Naive thymus-derived CD4-positive, alpha-beta T cell (primary cell): ENCODE measurements around the gene ITSN1. TPM values are rescaled to one million over a fixed set of nuclear protein-coding genes. Genes with fewer than 3 reads are reported as not detected.
"Not testable (repeated sequence)": the region's sequence is repeated elsewhere in the genome, so short reads cannot be mapped to it uniquely, and the experiment has no call there.

Source experiments
- ATAC-seq: fragments of 150-1000 bp; cut with Tn5 transposase; 2 replicates; pipeline ENCODE4 v1.10.0; 2021; ENCODE audit warnings: mild to moderate bottlenecking, moderate library complexity
- CTCF ChIA-PET: fragments of 350-600 bp; sonication (Branson Sonifier 250); formaldehyde crosslinking; loops from one replicate; lab custom pipeline; 2021; ENCODE audit warnings: antibody characterized with exemption; lab: Charles Lee
- POLR2A ChIA-PET: fragments of 350-600 bp; sonication (Branson Sonifier 250); formaldehyde crosslinking; loops from one replicate; lab custom pipeline; 2021; ENCODE audit warnings: antibody characterized with exemption, inconsistent platforms; lab: Charles Lee
- DNase-seq, 9 donors: peaks; one replicate each; pipeline versions ENCODE4 v3.0.0 to v3.0.0-alpha.2; 2020 to 2022; ENCODE audit warnings: mixed read lengths in 1 of 9
- H3K27ac ChIP-seq: one replicate; pipeline ENCODE4 v1.7.0; 2013; ENCODE audit warnings: mild to moderate bottlenecking, low read depth, low read length, moderate library complexity
- H3K27me3 ChIP-seq, 2 donors: one replicate each; pipeline ENCODE4 v1.7.0; 2013; ENCODE audit warnings: low read length in 2 of 2, mild to moderate bottlenecking in 2 of 2, moderate library complexity in 2 of 2; ENCODE audit not compliant: control insufficient read depth in 2 of 2, insufficient read depth in 2 of 2
- H3K36me3 ChIP-seq, 3 experiments: 1 replicate in 2 of 3; 2 replicates in 1 of 3; pipeline ENCODE4 v1.7.0; 2013; ENCODE audit warnings: low read length in 3 of 3, mild to moderate bottlenecking in 3 of 3, moderate library complexity in 1 of 3; ENCODE audit not compliant: insufficient read depth in 3 of 3, control insufficient read depth in 2 of 3
- H3K4me1 ChIP-seq, 2 donors: one replicate each; pipeline ENCODE4 v1.7.0; 2013; ENCODE audit warnings: low read length in 2 of 2, mild to moderate bottlenecking in 2 of 2, moderate library complexity in 1 of 2; ENCODE audit not compliant: control insufficient read depth in 2 of 2, insufficient read depth in 2 of 2
- H3K4me3 ChIP-seq: 2 replicates; pipeline ENCODE4 v1.7.0; 2013; ENCODE audit warnings: mild to moderate bottlenecking, low read length
- H3K9me3 ChIP-seq, 3 experiments: 1 replicate in 2 of 3; 2 replicates in 1 of 3; pipeline ENCODE4 v1.7.0; 2013; ENCODE audit warnings: low read length in 3 of 3; ENCODE audit not compliant: control insufficient read depth in 2 of 3
- H3K27ac Mint-ChIP-seq, 9 donors: one replicate each; pipeline ENCODE4 v1.8.0; 2020 to 2022; ENCODE audit warnings: mixed read lengths in 9 of 9, mild to moderate bottlenecking in 8 of 9, moderate library complexity in 5 of 9, inconsistent platforms in 2 of 9
- H3K27me3 Mint-ChIP-seq, 5 donors: one replicate each; pipeline ENCODE4 v1.8.0; 2021 to 2022; ENCODE audit warnings: mixed read lengths in 5 of 5, mild to moderate bottlenecking in 1 of 5
- H3K36me3 Mint-ChIP-seq, 5 donors: one replicate each; pipeline ENCODE4 v1.8.0; 2020 to 2022; ENCODE audit warnings: mixed read lengths in 5 of 5, mild to moderate bottlenecking in 3 of 5, inconsistent platforms in 1 of 5
- H3K4me1 Mint-ChIP-seq, 7 donors: one replicate each; pipeline ENCODE4 v1.8.0; 2020 to 2022; ENCODE audit warnings: mixed read lengths in 7 of 7, mild to moderate bottlenecking in 3 of 7, inconsistent platforms in 1 of 7
- H3K4me3 Mint-ChIP-seq, 10 donors: one replicate each; pipeline ENCODE4 v1.8.0; 2020 to 2022; ENCODE audit warnings: mild to moderate bottlenecking in 10 of 10, mixed read lengths in 10 of 10, moderate library complexity in 6 of 10, inconsistent platforms in 2 of 10
- H3K9me3 Mint-ChIP-seq, 11 donors: one replicate each; pipeline ENCODE4 v1.8.0; 2020 to 2022; ENCODE audit warnings: mixed read lengths in 11 of 11, mild to moderate bottlenecking in 4 of 11, inconsistent platforms in 1 of 11, moderate library complexity in 1 of 11
- intact Hi-C, 2 donors: fragments of 100-400 bp; cut with micrococcal nuclease; formaldehyde crosslinking; loops; one replicate each; pipeline ENCODE4 v1.15.1; 2023
- polyA plus RNA-seq, 2 donors: library from polyadenylated mRNA; unstranded; fragments of 300-500 nt; fragmentation: Illumina TruSeq; gene quantifications; one replicate each; pipeline ENCODE4 v1.2.3, GENCODE V29; 2021
- total RNA-seq, 6 experiments: library from RNA in 5 of 6; stranded (reverse) in 5 of 6; gene quantifications; 1 replicate in 5 of 6; 2 replicates in 1 of 6; pipeline ENCODE4 v1.2.3 and lab custom pipeline; 2021 to 2026

Gene ITSN1
- total and polyA plus RNA-seq, 7 experiments from 2014 or later = 1.2 to 8.6 (median 3.2) TPM

DNA sequence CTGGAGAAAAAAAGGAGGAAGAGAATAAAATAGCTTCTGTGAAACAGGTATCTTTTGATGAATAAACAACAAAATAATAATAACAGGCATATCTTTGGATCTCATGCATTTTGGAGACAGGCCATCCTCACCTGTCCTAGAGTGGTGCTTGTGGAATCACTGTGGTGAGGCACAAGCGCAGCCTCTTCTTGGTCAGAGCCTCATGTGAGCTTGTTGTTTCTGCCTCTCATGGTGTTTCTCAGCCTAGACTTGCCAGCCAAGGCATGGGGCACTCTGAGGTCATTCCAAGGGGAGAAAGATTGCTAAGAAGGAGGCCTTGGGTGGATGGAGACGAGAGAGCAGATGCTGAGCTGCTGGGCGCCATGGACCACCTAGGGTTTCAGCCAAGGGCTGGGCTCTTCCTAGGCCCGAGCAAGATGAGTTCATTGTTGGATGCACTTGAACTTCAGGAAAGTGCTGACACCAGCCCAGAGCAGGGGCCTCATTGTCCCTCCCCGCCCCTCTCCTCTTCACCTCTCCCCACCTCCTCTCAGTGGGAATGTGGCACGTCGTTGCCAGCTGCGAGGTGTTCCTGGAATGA lies 223.8 kb downstream of the ITSN1 start:
- H3K27me3 Mint-ChIP-seq = peaks cover 0 to 8% (median under 1%) of the 10 kb centered on the region in 5 donors
- ChIA-PET POLR2A (no interaction called here), CTCF (no interaction called here)
- DNase-seq = no peak
- Histone ChIP-seq H3K27me3 (no peaks in the 10 kb centered on the region), H3K9me3 (no peaks in the 10 kb centered on the region), H3K4me1 (no peaks in the 10 kb centered on the region), H3K36me3 (no peaks in the 10 kb centered on the region), H3K4me3 (no peak overlapping the region), H3K27ac (no peak overlapping the region)
- no peak overlapping the region for H3K4me3 Mint-ChIP-seq
- no peaks in the 10 kb centered on the region for H3K36me3 Mint-ChIP-seq
- no peaks in the 10 kb centered on the region for H3K9me3 Mint-ChIP-seq
- H3K4me1 Mint-ChIP-seq = peaks cover 0 to 4% (median 0%) of the 10 kb centered on the region in 7 donors
- intact Hi-C loops = no loop called here
- H3K27ac Mint-ChIP-seq = no peak overlapping the region
- no peak for ATAC-seq

DNA sequence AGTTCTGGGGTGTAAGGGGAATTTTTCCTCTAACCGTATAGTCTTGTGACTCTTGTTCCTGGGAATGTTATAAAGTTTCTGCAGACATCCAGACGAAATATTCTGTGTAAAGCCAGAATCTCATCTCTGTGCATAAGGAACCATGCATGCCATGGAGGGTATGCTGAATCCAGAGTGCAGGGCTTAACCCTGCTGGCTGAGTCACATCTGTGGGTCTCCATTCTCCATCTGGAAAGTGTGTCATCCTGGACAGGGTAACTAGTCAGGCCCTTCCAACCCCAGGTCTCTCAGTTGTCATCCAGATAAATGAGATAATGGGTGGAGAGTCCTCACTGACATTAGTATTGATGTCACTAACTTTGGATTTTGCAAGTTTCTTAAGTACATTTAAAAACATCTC lies 224.5 kb downstream of the ITSN1 start:
- DNase-seq (no peak), ATAC-seq (no peak)
- H3K9me3 Mint-ChIP-seq = no peaks in the 10 kb centered on the region
- H3K27ac ChIP-seq = no peak overlapping the region
- no peaks in the 10 kb centered on the region for H3K4me1 ChIP-seq
- intact Hi-C loops = no loop called here
- no peaks in the 10 kb centered on the region for H3K36me3 Mint-ChIP-seq
- H3K4me3 Mint-ChIP-seq = no peak overlapping the region
- ChIA-PET POLR2A (no interaction called here), CTCF (no interaction called here)
- H3K4me1 Mint-ChIP-seq = peaks cover 0 to 4% (median 0%) of the 10 kb centered on the region in 7 donors
- H3K27ac Mint-ChIP-seq = no peak overlapping the region
- H3K36me3 ChIP-seq = no peaks in the 10 kb centered on the region
- peaks cover 0 to 11% (median 0%) of the 10 kb centered on the region in 5 donors for H3K27me3 Mint-ChIP-seq
- no peaks in the 10 kb centered on the region for H3K9me3 ChIP-seq
- no peak overlapping the region for H3K4me3 ChIP-seq
- H3K27me3 ChIP-seq = no peaks in the 10 kb centered on the region

DNA sequence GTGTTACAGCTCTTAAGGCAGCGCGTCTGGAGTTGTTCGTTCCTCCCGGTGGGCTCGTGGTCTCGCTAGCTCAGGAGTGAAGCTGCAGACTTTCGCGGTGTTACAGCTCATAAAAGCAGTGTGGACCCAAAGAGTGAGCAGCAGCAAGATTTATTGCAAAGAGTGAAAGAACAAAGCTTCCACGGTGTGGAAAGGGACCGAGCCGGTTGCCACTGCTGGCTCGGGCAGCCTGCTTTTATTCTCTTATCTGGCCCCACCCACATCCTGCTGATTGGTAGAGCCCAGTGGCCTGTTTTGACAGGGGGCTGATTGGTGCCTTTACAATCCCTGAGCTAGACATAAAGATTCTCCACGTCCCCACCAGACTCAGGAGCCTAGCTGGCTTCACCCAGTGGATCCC lies 225.6 kb downstream of the ITSN1 start:
- DNase-seq, H3K36me3 Mint-ChIP-seq, CTCF ChIA-PET, H3K36me3 ChIP-seq, H3K27ac ChIP-seq, H3K9me3 Mint-ChIP-seq, H3K4me3 ChIP-seq, ATAC-seq, intact Hi-C loops, H3K9me3 ChIP-seq, H3K27me3 ChIP-seq, POLR2A ChIA-PET, H3K4me1 ChIP-seq, H3K4me1 Mint-ChIP-seq: not testable (repeated sequence)
- Mint-ChIP-seq H3K27me3 (peaks cover 0 to 12% (median 0%) of the 10 kb centered on the region in 5 donors), H3K27ac (peak overlapping the region in 2 of 9 donors; percentile 15 to 69), H3K4me3 (peak overlapping the region in 9 of 10 donors; percentile 32 to 80 (median 64))

DNA sequence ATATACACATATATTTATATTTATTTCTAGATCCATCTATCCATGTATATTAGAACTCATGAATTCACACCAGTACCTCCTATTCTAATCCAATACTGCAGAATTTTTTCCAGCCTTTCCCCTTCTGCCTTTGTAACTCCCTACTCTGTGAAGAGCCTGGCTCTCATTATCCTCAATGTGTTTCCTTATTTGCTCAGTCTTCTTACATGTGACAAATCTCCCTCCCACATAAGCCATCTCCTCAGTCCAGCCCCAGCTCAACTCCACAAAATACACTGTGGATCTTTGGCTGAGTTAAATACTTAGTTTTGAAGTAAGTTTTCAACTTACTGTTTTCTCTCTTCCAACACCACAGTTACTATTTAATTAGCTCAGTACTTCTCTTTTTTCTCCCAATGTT lies 227.6 kb downstream of the ITSN1 start:
- H3K4me1 Mint-ChIP-seq = peaks cover 0 to 4% (median 0%) of the 10 kb centered on the region in 7 donors
- CTCF ChIA-PET = no interaction called here
- H3K36me3 Mint-ChIP-seq = no peaks in the 10 kb centered on the region
- Histone ChIP-seq H3K4me3 (no peak overlapping the region), H3K36me3 (no peaks in the 10 kb centered on the region), H3K4me1 (no peaks in the 10 kb centered on the region), H3K27me3 (no peaks in the 10 kb centered on the region), H3K27ac (no peak overlapping the region), H3K9me3 (no peaks in the 10 kb centered on the region)
- POLR2A ChIA-PET = interaction anchor here (0.6 kb wide), 1 partner anchor 168 kb away, joined by 3 read pairs; no protein-coding TSS in a partner anchor
- DNase-seq = no peak
- peaks cover 0 to 10% (median 0%) of the 10 kb centered on the region in 5 donors for H3K27me3 Mint-ChIP-seq
- H3K27ac Mint-ChIP-seq = no peak overlapping the region
- intact Hi-C loops = no loop called here
- no peak for ATAC-seq
- H3K9me3 Mint-ChIP-seq = no peaks in the 10 kb centered on the region
- H3K4me3 Mint-ChIP-seq = no peak overlapping the region

DNA sequence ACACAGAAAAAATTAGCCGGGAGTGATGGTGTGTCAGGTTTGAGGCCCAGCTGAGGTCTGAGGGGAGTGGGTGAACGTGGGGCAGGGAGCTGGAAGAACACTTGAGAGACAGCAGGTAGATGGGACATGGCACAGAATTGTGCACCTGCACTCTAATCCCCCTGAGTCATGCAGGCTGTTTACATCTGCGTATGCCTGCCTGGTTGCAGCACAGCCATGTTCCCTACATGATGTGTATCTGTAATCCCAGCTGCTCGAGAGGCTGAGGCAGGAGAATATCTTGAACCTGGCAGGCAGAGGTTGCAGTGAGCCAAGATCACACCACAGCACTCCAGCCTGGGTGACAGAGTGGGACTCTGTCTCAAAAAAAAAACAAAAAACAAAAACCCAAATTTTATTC lies 228.5 kb downstream of the ITSN1 start:
- Histone ChIP-seq H3K36me3 (no peaks in the 10 kb centered on the region), H3K27ac (no peak overlapping the region), H3K4me3 (no peak overlapping the region), H3K4me1 (no peaks in the 10 kb centered on the region), H3K27me3 (no peaks in the 10 kb centered on the region), H3K9me3 (no peaks in the 10 kb centered on the region)
- intact Hi-C loops = no loop called here
- H3K27me3 Mint-ChIP-seq = peaks cover 0 to 10% (median 0%) of the 10 kb centered on the region in 5 donors
- H3K4me3 Mint-ChIP-seq = no peak overlapping the region
- ATAC-seq (no peak), DNase-seq (no peak)
- H3K4me1 Mint-ChIP-seq = peaks cover 0 to 4% (median 0%) of the 10 kb centered on the region in 7 donors
- H3K9me3 Mint-ChIP-seq = no peaks in the 10 kb centered on the region
- POLR2A ChIA-PET = no interaction called here
- H3K36me3 Mint-ChIP-seq = no peaks in the 10 kb centered on the region
- no peak overlapping the region for H3K27ac Mint-ChIP-seq
- CTCF ChIA-PET = interaction anchor here (0.6 kb wide), 1 partner anchor 477 kb away, joined by 3 read pairs; no protein-coding TSS in a partner anchor

DNA sequence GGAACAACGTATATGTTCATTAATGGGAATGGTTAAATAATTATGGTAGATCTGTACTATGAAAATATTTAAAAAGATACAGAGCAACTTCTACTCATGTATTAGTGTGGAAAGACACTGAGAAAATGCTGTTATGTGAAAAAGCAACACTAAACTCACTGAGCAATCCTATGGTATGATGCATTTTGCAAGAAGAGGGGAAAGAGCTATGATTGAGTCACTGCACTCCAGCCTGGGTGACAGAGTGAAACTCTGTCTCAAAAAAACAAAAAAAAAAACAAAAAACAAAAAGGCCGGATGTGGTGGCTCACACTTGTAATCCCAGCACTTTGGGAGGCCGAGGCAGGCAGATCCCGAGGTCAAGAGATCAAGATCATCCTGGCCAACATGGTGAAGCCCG lies 228.9 kb downstream of the ITSN1 start:
- Histone ChIP-seq H3K27me3 (no peaks in the 10 kb centered on the region), H3K4me3 (no peak overlapping the region), H3K4me1 (no peaks in the 10 kb centered on the region), H3K9me3 (no peaks in the 10 kb centered on the region), H3K27ac (no peak overlapping the region), H3K36me3 (no peaks in the 10 kb centered on the region)
- POLR2A ChIA-PET = no interaction called here
- no peaks in the 10 kb centered on the region for H3K9me3 Mint-ChIP-seq
- no peak overlapping the region for H3K27ac Mint-ChIP-seq
- DNase-seq (no peak), ATAC-seq (no peak)
- peaks cover 0 to 4% (median 0%) of the 10 kb centered on the region in 7 donors for H3K4me1 Mint-ChIP-seq
- CTCF ChIA-PET = interaction anchor here (0.6 to 0.7 kb wide), 2 partner anchors 74 to 477 kb away, joined by 3 read pairs; no protein-coding TSS in a partner anchor
- H3K36me3 Mint-ChIP-seq = no peaks in the 10 kb centered on the region
- H3K4me3 Mint-ChIP-seq = no peak overlapping the region
- intact Hi-C loops = no loop called here
- peaks cover 0 to 10% (median 0%) of the 10 kb centered on the region in 5 donors for H3K27me3 Mint-ChIP-seq

DNA sequence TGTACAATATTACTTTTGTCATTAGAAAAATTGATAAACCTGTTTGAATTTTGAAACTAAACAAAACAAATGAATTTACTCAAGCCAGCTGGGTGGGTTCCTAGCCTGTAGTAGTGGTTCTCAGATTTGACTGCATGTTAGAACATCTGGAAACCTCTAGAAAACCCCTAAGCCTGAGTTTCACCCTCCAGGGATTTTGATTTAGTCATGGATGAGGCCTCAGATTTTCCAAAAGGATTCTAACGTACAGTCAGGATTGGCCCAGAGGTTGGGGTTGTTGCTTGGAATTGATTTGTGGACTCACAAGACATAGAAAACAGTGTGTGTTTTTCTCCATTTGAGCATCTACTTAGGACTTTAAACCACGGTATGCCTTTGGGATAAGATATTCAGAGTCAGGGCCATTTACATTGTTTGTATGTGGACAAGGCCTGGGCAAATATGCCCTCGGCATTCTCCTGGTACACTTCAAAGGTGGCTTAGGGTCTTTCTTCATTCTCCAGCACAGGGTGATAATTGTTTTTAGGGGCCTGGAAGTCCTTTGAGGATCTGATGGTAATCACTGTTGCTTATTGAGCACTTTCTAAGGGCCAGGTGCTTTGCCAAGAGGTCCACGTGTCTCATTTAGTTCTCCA lies 230.7 kb downstream of the ITSN1 start:
- no peaks in the 10 kb centered on the region for H3K36me3 ChIP-seq
- intact Hi-C loops = no loop called here
- ChIA-PET CTCF (no interaction called here), POLR2A (no interaction called here)
- no peak overlapping the region for H3K4me3 ChIP-seq
- H3K27me3 Mint-ChIP-seq = peaks cover 0 to 12% (median 0%) of the 10 kb centered on the region in 5 donors
- H3K4me3 Mint-ChIP-seq = no peak overlapping the region
- no peak overlapping the region for H3K27ac ChIP-seq
- no peaks in the 10 kb centered on the region for H3K9me3 ChIP-seq
- H3K4me1 Mint-ChIP-seq = no peaks in the 10 kb centered on the region
- no peaks in the 10 kb centered on the region for H3K27me3 ChIP-seq
- no peak overlapping the region for H3K27ac Mint-ChIP-seq
- no peaks in the 10 kb centered on the region for H3K36me3 Mint-ChIP-seq
- no peak for DNase-seq
- no peak for ATAC-seq
- H3K4me1 ChIP-seq = no peaks in the 10 kb centered on the region
- no peaks in the 10 kb centered on the region for H3K9me3 Mint-ChIP-seq
